CD4-positive, alpha-beta memory T cell (primary cell): ENCODE measurements around the gene SPOCK3. TPM values are rescaled to one million over a fixed set of nuclear protein-coding genes. Genes with fewer than 3 reads are reported as not detected.

Experiments used
- CTCF ChIA-PET: fragments of 350-600 bp; sonication (Branson Sonifier 250); formaldehyde crosslinking; loops from one replicate; lab custom pipeline; 2021; ENCODE audit warnings: inconsistent platforms; ENCODE audit not compliant: partially characterized antibody; lab: Charles Lee
- POLR2A ChIA-PET: fragments of 350-600 bp; sonication (Branson Sonifier 250); formaldehyde crosslinking; loops from one replicate; lab custom pipeline; 2021; ENCODE audit not compliant: partially characterized antibody; lab: Charles Lee
- DNase-seq, 5 donors: peaks; one replicate each; pipeline versions ENCODE4 v3.0.0 to v3.0.0-alpha.2; 2020 to 2022; ENCODE audit warnings: mixed read lengths in 1 of 5
- H3K27ac ChIP-seq: one replicate; pipeline ENCODE4 v1.7.0; 2013; ENCODE audit warnings: low read depth, low read length
- H3K27me3 ChIP-seq: 2 replicates; pipeline ENCODE4 v1.7.0; 2013; ENCODE audit warnings: mild to moderate bottlenecking, low read length, moderate library complexity; ENCODE audit not compliant: insufficient read depth
- H3K36me3 ChIP-seq: 2 replicates; pipeline ENCODE4 v1.7.0; 2013; ENCODE audit warnings: mild to moderate bottlenecking, low read length, moderate library complexity; ENCODE audit not compliant: insufficient read depth
- H3K4me1 ChIP-seq: 2 replicates; pipeline ENCODE4 v1.7.0; 2013; ENCODE audit warnings: mild to moderate bottlenecking, low read length, moderate library complexity; ENCODE audit not compliant: insufficient read depth
- H3K4me3 ChIP-seq, 2 donors: one replicate each; pipeline ENCODE4 v1.7.0; 2013; ENCODE audit warnings: low read length in 2 of 2, mild to moderate bottlenecking in 1 of 2
- H3K9me3 ChIP-seq, 2 donors: one replicate each; pipeline ENCODE4 v1.7.0; 2013; ENCODE audit warnings: low read length in 2 of 2, control low read depth in 1 of 2; ENCODE audit not compliant: control insufficient read depth in 1 of 2
- H3K27ac Mint-ChIP-seq, 7 donors: one replicate each; pipeline ENCODE4 v1.8.0; 2020 to 2021; ENCODE audit warnings: mixed read lengths in 7 of 7, mild to moderate bottlenecking in 6 of 7, inconsistent platforms in 3 of 7, moderate library complexity in 3 of 7
- H3K27me3 Mint-ChIP-seq, 2 donors: one replicate each; pipeline ENCODE4 v1.8.0; 2020 to 2021; ENCODE audit warnings: mixed read lengths in 2 of 2
- H3K36me3 Mint-ChIP-seq, 2 donors: one replicate each; pipeline ENCODE4 v1.8.0; 2020 to 2021; ENCODE audit warnings: mixed read lengths in 2 of 2, inconsistent platforms in 1 of 2, mild to moderate bottlenecking in 1 of 2
- H3K4me1 Mint-ChIP-seq, 4 donors: one replicate each; pipeline ENCODE4 v1.8.0; 2020 to 2021; ENCODE audit warnings: mixed read lengths in 4 of 4, mild to moderate bottlenecking in 1 of 4
- H3K4me3 Mint-ChIP-seq, 8 donors: one replicate each; pipeline ENCODE4 v1.8.0; 2020 to 2021; ENCODE audit warnings: mixed read lengths in 8 of 8, mild to moderate bottlenecking in 7 of 8, moderate library complexity in 6 of 8, inconsistent platforms in 3 of 8
- H3K9me3 Mint-ChIP-seq, 8 donors: one replicate each; pipeline ENCODE4 v1.8.0; 2020 to 2021; ENCODE audit warnings: mixed read lengths in 8 of 8, mild to moderate bottlenecking in 5 of 8, inconsistent platforms in 3 of 8, moderate library complexity in 1 of 8
- intact Hi-C: fragments of 100-400 bp; cut with micrococcal nuclease; formaldehyde crosslinking; loops from one replicate; pipeline ENCODE4 v1.15.1; 2023
- polyA plus RNA-seq, 2 donors: library from polyadenylated mRNA; unstranded; fragments of 300-500 nt; fragmentation: Illumina TruSeq; gene quantifications; one replicate each; pipeline ENCODE4 v1.2.3, GENCODE V29; 2021
- total RNA-seq, 2 experiments: library from RNA; stranded (reverse); gene quantifications; one replicate each; pipeline ENCODE4 v1.2.3, GENCODE V29; 2021

SPOCK3 gene
- total and polyA plus RNA-seq, 4 experiments from 2014 or later, result not detected

- no peaks in the 10 kb centered on the region for H3K36me3 Mint-ChIP-seq
- H3K27ac Mint-ChIP-seq, result no peak overlapping the region
- no peak for DNase-seq
- ChIA-PET CTCF (no interaction called here), POLR2A (no interaction called here)
- Histone ChIP-seq H3K4me1 (no peaks in the 10 kb centered on the region), H3K36me3 (no peaks in the 10 kb centered on the region), H3K9me3 (no peaks in the 10 kb centered on the region), H3K4me3 (no peak overlapping the region), H3K27ac (no peak overlapping the region), H3K27me3 (no peaks in the 10 kb centered on the region)
- intact Hi-C loops, result no loop called here
- H3K4me1 Mint-ChIP-seq, result no peaks in the 10 kb centered on the region
- peaks cover 0 to 5% (median under 1%) of the 10 kb centered on the region in 8 donors for H3K9me3 Mint-ChIP-seq
- H3K27me3 Mint-ChIP-seq, result no peaks in the 10 kb centered on the region
- H3K4me3 Mint-ChIP-seq, result no peak overlapping the region
Observed at GRCh38 chr4:167041524-167041923, 192.8 kb downstream of the SPOCK3 start.

- no peak overlapping the region for H3K27ac ChIP-seq
- H3K27me3 Mint-ChIP-seq, result no peaks in the 10 kb centered on the region
- no peak for DNase-seq
- intact Hi-C loops, result no loop called here
- H3K36me3 ChIP-seq, result no peaks in the 10 kb centered on the region
- no peak overlapping the region for H3K27ac Mint-ChIP-seq
- no peak overlapping the region for H3K4me3 ChIP-seq
- no peaks in the 10 kb centered on the region for H3K4me1 Mint-ChIP-seq
- no peak overlapping the region for H3K4me3 Mint-ChIP-seq
- no peaks in the 10 kb centered on the region for H3K9me3 ChIP-seq
- ChIA-PET POLR2A (no interaction called here), CTCF (interaction anchor here (1.0 to 2.1 kb wide), 2 partner anchors 13 to 1118 kb away, joined by 3 to 7 read pairs; no protein-coding TSS in a partner anchor)
- H3K9me3 Mint-ChIP-seq, result peaks cover 0 to 2% (median 0%) of the 10 kb centered on the region in 8 donors
- no peaks in the 10 kb centered on the region for H3K4me1 ChIP-seq
- no peaks in the 10 kb centered on the region for H3K36me3 Mint-ChIP-seq
- H3K27me3 ChIP-seq, result no peaks in the 10 kb centered on the region
Observed at GRCh38 chr4:167035390-167035789, 198.9 kb downstream of the SPOCK3 start.

- H3K36me3 ChIP-seq, result no peaks in the 10 kb centered on the region
- intact Hi-C loops, result no loop called here
- H3K27ac ChIP-seq, result no peak overlapping the region
- H3K4me1 Mint-ChIP-seq, result no peaks in the 10 kb centered on the region
- ChIA-PET CTCF (interaction anchor here (1.0 to 2.1 kb wide), 2 partner anchors 12 to 1119 kb away, joined by 3 to 7 read pairs; no protein-coding TSS in a partner anchor), POLR2A (no interaction called here)
- no peaks in the 10 kb centered on the region for H3K27me3 Mint-ChIP-seq
- no peaks in the 10 kb centered on the region for H3K9me3 ChIP-seq
- no peaks in the 10 kb centered on the region for H3K4me1 ChIP-seq
- H3K4me3 ChIP-seq, result no peak overlapping the region
- no peak overlapping the region for H3K27ac Mint-ChIP-seq
- H3K4me3 Mint-ChIP-seq, result no peak overlapping the region
- H3K27me3 ChIP-seq, result no peaks in the 10 kb centered on the region
- no peak for DNase-seq
- H3K36me3 Mint-ChIP-seq, result no peaks in the 10 kb centered on the region
- H3K9me3 Mint-ChIP-seq, result peaks cover 0 to 3% (median 0%) of the 10 kb centered on the region in 8 donors
Observed at GRCh38 chr4:167034983-167035382, 199.3 kb downstream of the SPOCK3 start.

GRCh38 chr4:167032871-167033270 lies 201.4 kb downstream of the SPOCK3 start:
- H3K4me3 ChIP-seq, result no peak overlapping the region
- CTCF ChIA-PET, result interaction anchor here (0.8 kb wide), 1 partner anchor 11 kb away, joined by 4 read pairs; no protein-coding TSS in a partner anchor
- H3K36me3 Mint-ChIP-seq, result no peaks in the 10 kb centered on the region
- H3K27ac ChIP-seq, result no peak overlapping the region
- POLR2A ChIA-PET, result no interaction called here
- H3K4me1 ChIP-seq, result no peaks in the 10 kb centered on the region
- DNase-seq, result no peak
- H3K27me3 ChIP-seq, result no peaks in the 10 kb centered on the region
- no peaks in the 10 kb centered on the region for H3K36me3 ChIP-seq
- H3K27me3 Mint-ChIP-seq, result no peaks in the 10 kb centered on the region
- H3K4me3 Mint-ChIP-seq, result no peak overlapping the region
- H3K9me3 ChIP-seq, result no peaks in the 10 kb centered on the region
- H3K4me1 Mint-ChIP-seq, result no peaks in the 10 kb centered on the region
- peaks cover 0 to 4% (median 0%) of the 10 kb centered on the region in 8 donors for H3K9me3 Mint-ChIP-seq
- intact Hi-C loops, result no loop called here
- H3K27ac Mint-ChIP-seq, result no peak overlapping the region

GRCh38 chr4:167031534-167032156 lies 202.6 kb downstream of the SPOCK3 start:
- H3K27ac Mint-ChIP-seq, result no peak overlapping the region
- H3K9me3 ChIP-seq, result no peaks in the 10 kb centered on the region
- no peaks in the 10 kb centered on the region for H3K4me1 Mint-ChIP-seq
- no peak overlapping the region for H3K4me3 Mint-ChIP-seq
- H3K27ac ChIP-seq, result no peak overlapping the region
- CTCF ChIA-PET, result no interaction called here
- intact Hi-C loops, result no loop called here
- POLR2A ChIA-PET, result no interaction called here
- no peaks in the 10 kb centered on the region for H3K36me3 Mint-ChIP-seq
- H3K4me3 ChIP-seq, result no peak overlapping the region
- no peaks in the 10 kb centered on the region for H3K36me3 ChIP-seq
- H3K9me3 Mint-ChIP-seq, result peaks cover 0 to 2% (median 0%) of the 10 kb centered on the region in 8 donors
- no peaks in the 10 kb centered on the region for H3K27me3 Mint-ChIP-seq
- DNase-seq, result no peak
- H3K4me1 ChIP-seq, result no peaks in the 10 kb centered on the region
- no peaks in the 10 kb centered on the region for H3K27me3 ChIP-seq

GRCh38 chr4:167028976-167029375 lies 205.3 kb downstream of the SPOCK3 start:
- no peaks in the 10 kb centered on the region for H3K27me3 ChIP-seq
- CTCF ChIA-PET, result no interaction called here
- H3K4me3 ChIP-seq, result no peak overlapping the region
- no peaks in the 10 kb centered on the region for H3K27me3 Mint-ChIP-seq
- no peaks in the 10 kb centered on the region for H3K4me1 Mint-ChIP-seq
- H3K4me3 Mint-ChIP-seq, result no peak overlapping the region
- POLR2A ChIA-PET, result no interaction called here
- H3K36me3 ChIP-seq, result no peaks in the 10 kb centered on the region
- DNase-seq, result no peak
- no peaks in the 10 kb centered on the region for H3K36me3 Mint-ChIP-seq
- no peak overlapping the region for H3K27ac ChIP-seq
- no peaks in the 10 kb centered on the region for H3K4me1 ChIP-seq
- intact Hi-C loops, result no loop called here
- H3K9me3 Mint-ChIP-seq, result peaks cover 0 to 2% (median 0%) of the 10 kb centered on the region in 8 donors
- no peak overlapping the region for H3K27ac Mint-ChIP-seq
- H3K9me3 ChIP-seq, result no peaks in the 10 kb centered on the region

GRCh38 chr4:167025670-167026069 lies 208.6 kb downstream of the SPOCK3 start:
- Mint-ChIP-seq H3K4me1 (no peaks in the 10 kb centered on the region), H3K4me3 (no peak overlapping the region), H3K9me3 (peaks cover 0 to 2% (median 0%) of the 10 kb centered on the region in 8 donors), H3K36me3 (no peaks in the 10 kb centered on the region), H3K27ac (no peak overlapping the region), H3K27me3 (no peaks in the 10 kb centered on the region)
- intact Hi-C loops, result no loop called here
- ChIA-PET POLR2A (no interaction called here), CTCF (no interaction called here)
- Histone ChIP-seq H3K27ac (no peak overlapping the region), H3K27me3 (no peaks in the 10 kb centered on the region), H3K4me3 (no peak overlapping the region), H3K9me3 (no peaks in the 10 kb centered on the region), H3K4me1 (no peaks in the 10 kb centered on the region), H3K36me3 (no peaks in the 10 kb centered on the region)
- DNase-seq, result no peak
